GM20000 (cell line): ENCODE data around the gene TEAD1.

Experiments
- DNase-seq: peaks from one replicate; pipeline ENCODE4 v3.0.0; 2012; ENCODE audit warnings: low spot score
- TF ChIP-seq, protein P1 (sequence below): IDR thresholded peaks from 2 replicates; pipeline ENCODE4 v1.5.1; 2012; ENCODE audit warnings: mild to moderate bottlenecking, control low read depth; ENCODE audit errors: extremely low read depth, missing control alignments

The TEAD1 gene

GRCh38 chr11:12857572-12857971 lies 183.4 kb downstream of the TEAD1 start:
- TF ChIP-seq, protein P1, sequence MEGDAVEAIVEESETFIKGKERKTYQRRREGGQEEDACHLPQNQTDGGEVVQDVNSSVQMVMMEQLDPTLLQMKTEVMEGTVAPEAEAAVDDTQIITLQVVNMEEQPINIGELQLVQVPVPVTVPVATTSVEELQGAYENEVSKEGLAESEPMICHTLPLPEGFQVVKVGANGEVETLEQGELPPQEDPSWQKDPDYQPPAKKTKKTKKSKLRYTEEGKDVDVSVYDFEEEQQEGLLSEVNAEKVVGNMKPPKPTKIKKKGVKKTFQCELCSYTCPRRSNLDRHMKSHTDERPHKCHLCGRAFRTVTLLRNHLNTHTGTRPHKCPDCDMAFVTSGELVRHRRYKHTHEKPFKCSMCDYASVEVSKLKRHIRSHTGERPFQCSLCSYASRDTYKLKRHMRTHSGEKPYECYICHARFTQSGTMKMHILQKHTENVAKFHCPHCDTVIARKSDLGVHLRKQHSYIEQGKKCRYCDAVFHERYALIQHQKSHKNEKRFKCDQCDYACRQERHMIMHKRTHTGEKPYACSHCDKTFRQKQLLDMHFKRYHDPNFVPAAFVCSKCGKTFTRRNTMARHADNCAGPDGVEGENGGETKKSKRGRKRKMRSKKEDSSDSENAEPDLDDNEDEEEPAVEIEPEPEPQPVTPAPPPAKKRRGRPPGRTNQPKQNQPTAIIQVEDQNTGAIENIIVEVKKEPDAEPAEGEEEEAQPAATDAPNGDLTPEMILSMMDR: no peak
- no peak for DNase-seq

GRCh38 chr11:12859872-12860657 lies 185.8 kb downstream of the TEAD1 start:
- TF ChIP-seq, protein P1: no peak
- DNase-seq: no peak

- no peak for DNase-seq
- TF ChIP-seq, protein P1: no peak
Observed at GRCh38 chr11:12860827-12861226, 186.6 kb downstream of the TEAD1 start.

- TF ChIP-seq, protein P1: no peak
Observed at GRCh38 chr11:12862696-12863469, 188.7 kb downstream of the TEAD1 start.

DNA sequence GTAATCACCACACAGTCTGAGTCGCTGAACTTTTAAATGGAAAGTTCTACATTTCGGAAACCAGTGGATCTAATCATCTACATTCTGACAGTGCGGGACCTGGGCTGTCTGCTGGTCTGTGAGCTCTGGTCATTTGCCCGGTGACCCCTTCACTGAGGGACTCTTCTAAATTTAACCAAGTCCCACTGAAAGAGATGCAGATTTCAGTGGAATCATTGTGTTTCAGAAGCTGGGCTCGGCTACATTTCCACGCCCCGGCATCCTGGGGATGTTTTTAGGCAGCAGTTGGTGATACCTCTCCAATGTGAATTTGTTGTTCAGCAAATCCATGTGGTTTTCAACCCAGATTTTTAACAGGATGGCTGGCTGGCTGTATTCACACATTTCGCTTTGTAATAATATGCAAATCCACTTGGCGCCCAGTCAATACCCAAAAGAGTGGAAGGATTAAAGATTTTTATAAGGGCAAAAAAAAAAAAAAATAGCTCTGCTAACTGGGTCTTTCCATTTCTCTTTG lies 189.4 kb downstream of the TEAD1 start:
- TF ChIP-seq, protein P1: no peak
- no peak for DNase-seq

More at GRCh38 chr11:12862696-12863469, 188.7 kb downstream of the TEAD1 start:
- no peak for DNase-seq

DNA sequence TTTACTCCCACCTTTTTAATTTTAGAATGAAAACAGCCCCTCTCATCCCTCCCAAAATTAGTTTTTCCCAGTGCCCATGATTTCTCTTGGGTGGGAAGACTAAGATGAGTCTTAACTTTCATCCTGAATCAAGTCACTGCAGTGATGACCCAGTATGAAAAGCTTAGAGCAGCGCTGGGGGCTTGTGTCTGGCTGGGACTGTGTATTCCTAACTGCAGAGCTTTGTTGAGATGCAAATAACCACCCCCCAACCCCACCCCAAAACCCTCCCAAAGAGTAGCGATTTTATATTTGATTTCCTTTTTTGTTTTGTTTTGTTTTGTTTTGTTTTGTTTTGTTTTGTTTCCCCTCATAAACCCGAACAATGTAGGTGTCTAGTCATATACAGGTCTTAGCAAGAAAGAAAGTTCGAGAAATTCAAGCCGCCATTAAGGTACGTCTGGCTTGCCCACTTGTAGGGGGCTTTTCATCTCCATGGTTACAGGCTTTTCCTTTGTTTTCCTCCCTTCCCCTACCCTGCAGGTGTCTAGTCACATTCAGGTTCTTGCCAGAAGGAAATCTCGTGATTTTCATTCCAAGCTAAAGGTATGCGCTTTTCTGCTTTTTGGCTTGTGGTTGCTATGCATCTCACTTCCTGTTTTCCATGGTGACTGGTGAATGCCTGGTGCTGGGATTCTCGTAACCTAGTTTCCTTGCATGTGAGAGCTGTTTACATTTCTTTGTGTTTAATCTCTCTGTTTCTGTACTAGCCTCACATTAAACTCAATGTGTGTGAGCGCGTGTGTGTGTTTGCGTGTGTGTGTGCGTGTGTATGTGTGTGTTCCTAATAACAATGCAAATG lies 190.3 kb downstream of the TEAD1 start:
- TF ChIP-seq, protein P1: no peak
- DNase-seq: no peak
